VCaP (cell line): ENCODE results near the gene OR2D3.
"Not testable (repeated sequence)": the region's sequence is repeated elsewhere in the genome, so short reads cannot be mapped to it uniquely, and the experiment has no call there.

Experiments
- H3K27ac ChIP-seq: fragments of 450-650 bp; 2 replicates; pipeline ENCODE4 v1.5.1; 2017
- TF ChIP-seq, protein P1 (sequence below): fragments of 450-650 bp; conservative IDR thresholded peaks from 2 replicates; pipeline ENCODE4 v1.5.1; 2017; ENCODE audit warnings: mild to moderate bottlenecking, moderate library complexity

Gene OR2D3

GRCh38 chr11:6920702-6921101 is at the start of gene OR2D3:
Gene OR2D3, plus strand, starts transcription at chr11:6921002. Its CDS starts 0 bp downstream, at chr11:6921002.
- H3K27ac ChIP-seq, result no peak within 1 kb of the TSS

DNA sequence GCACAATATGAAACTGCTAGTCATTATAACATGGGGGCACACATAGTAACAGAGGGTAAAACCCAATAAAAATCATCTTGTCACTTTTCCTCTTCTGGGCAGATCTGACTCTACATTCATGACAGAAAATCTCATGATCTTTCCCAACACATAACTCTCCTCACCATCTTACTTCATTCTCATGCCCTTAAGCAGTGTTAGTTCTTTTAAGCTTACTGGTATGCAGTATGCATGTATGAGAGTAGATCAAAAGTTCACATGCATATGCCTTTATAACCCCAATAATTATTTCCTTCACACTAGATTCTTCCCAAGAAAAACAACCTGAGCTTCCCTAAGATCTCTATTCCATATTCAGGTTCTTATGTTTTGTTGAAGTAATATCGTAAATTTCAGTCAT is 49.5 kb upstream of the OR2D3 start:
- TF ChIP-seq, protein P1, sequence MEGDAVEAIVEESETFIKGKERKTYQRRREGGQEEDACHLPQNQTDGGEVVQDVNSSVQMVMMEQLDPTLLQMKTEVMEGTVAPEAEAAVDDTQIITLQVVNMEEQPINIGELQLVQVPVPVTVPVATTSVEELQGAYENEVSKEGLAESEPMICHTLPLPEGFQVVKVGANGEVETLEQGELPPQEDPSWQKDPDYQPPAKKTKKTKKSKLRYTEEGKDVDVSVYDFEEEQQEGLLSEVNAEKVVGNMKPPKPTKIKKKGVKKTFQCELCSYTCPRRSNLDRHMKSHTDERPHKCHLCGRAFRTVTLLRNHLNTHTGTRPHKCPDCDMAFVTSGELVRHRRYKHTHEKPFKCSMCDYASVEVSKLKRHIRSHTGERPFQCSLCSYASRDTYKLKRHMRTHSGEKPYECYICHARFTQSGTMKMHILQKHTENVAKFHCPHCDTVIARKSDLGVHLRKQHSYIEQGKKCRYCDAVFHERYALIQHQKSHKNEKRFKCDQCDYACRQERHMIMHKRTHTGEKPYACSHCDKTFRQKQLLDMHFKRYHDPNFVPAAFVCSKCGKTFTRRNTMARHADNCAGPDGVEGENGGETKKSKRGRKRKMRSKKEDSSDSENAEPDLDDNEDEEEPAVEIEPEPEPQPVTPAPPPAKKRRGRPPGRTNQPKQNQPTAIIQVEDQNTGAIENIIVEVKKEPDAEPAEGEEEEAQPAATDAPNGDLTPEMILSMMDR, result no peak
- H3K27ac ChIP-seq, result no peak overlapping the region

More at GRCh38 chr11:6920702-6921101, at the start of gene OR2D3:
- TF ChIP-seq, protein P1, result no peak

DNA sequence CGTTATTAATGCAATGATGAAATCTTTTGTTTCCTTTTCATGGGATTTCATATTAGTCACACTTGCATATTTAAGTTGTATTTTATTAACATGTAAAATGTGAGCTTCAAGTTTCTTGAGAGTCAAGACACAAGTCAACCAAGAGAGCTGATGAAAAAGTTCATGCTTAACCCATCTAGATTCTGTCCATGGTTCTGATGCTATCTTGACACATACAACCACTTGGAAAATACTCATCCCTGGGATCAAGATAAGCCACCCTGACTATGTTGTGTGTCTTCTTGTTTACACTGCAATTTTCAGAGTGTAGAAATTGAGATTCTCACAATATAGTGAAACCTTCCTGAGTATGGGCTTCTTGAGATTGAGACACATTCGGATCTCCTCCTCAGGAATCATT is 45.0 kb upstream of the OR2D3 start:
- TF ChIP-seq, protein P1, result no peak

GRCh38 chr11:6876325-6876724 is 44.5 kb upstream of the OR2D3 start, which contains the start of gene OR10A4:
Gene OR10A4, plus strand, starts transcription at chr11:6876625. Its CDS starts 23 bp downstream, at chr11:6876648.
- no peak within 1 kb of the TSS for H3K27ac ChIP-seq
- TF ChIP-seq, protein P1, result no peak

More for the DNA sequence above, 45.0 kb upstream of the OR2D3 start:
- no peak overlapping the region for H3K27ac ChIP-seq

DNA sequence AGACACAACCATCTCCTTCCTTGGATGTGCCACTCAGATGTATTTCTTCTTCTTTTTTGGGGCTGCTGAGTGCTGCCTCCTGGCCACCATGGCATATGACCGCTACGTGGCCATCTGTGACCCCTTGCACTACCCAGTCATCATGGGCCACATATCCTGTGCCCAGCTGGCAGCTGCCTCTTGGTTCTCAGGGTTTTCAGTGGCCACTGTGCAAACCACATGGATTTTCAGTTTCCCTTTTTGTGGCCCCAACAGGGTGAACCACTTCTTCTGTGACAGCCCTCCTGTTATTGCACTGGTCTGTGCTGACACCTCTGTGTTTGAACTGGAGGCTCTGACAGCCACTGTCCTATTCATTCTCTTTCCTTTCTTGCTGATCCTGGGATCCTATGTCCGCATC is 43.9 kb upstream of the OR2D3 start:
- TF ChIP-seq, protein P1, result no peak
- no peak overlapping the region for H3K27ac ChIP-seq

DNA sequence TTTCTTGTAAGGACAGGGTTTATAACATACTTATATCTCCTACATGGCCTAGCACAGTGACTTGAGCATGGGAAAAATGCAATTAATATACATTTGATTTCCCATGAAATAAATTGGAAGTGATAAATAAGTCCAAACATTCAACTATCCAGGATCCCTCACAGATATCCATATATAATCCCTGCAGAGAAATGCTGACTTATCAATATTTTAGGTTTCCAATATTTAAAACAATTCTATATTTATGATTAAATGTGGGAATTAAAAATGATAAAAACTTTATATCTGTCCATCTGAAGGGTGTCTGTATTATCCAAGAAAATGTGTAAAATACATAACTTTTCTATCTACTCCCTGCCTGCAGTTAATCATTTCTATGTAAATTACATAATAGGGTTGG is 38.1 kb upstream of the OR2D3 start:
- H3K27ac ChIP-seq, result no peak overlapping the region
- TF ChIP-seq, protein P1, result no peak

DNA sequence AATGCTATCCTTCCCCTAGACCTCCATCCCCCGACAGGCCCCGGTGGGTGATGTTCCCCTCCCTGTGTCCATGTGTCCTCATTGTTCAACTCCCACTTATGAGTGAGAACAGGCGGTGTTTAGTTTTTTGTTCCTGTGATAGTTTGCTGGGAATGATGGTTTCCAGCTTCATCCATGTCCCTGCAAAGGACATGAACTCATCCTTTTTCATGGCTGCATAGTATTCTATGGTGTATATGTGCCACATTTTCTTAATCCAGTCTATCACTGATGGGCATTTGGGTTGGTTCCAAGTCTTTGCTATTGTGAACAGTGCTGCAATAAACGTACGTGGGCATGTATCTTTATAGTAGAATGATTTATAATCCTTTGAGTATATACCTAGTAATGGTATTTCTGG is 33.1 kb upstream of the OR2D3 start:
- H3K27ac ChIP-seq, result not testable (repeated sequence)

DNA sequence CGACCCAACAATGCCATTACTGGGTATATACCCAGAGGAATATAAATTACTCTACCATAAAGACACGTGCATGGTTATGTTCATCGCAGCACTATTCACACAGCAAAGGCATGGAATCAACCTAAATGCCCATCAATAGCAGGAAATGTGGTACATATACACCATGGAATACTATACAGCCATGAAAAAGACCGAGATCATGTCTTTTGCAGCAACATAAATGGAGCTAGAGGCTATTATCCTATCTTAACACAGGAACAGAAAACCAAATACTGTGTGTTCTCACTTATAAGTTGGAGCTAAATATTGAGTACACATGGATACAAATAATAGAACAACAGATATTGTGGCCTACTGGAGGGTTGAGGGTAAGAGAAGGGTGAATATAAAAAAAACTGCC is 32.0 kb upstream of the OR2D3 start:
- H3K27ac ChIP-seq, result no peak overlapping the region
- TF ChIP-seq, protein P1, result no peak
